ENCODE data around the gene ATP13A5. TPM values are rescaled to one million over a fixed set of nuclear protein-coding genes. Genes with fewer than 3 reads are reported as not detected.

Gene ATP13A5
- total RNA-seq, 1 donor from 2014 or later, result not detected

GRCh38 chr3:193388361-193388760 is 9.8 kb upstream of the ATP13A5 start:
- peaks cover 6% of the 10 kb centered on the region for H3K36me3 Mint-ChIP-seq (ENCODE audit: unreplicated experiment)
- H3K27ac Mint-ChIP-seq (ENCODE audit: unreplicated experiment), result no peak overlapping the region
- H3K4me1 Mint-ChIP-seq (ENCODE audit: low read depth, unreplicated experiment), result peaks cover 10% of the 10 kb centered on the region
- no peaks in the 10 kb centered on the region for H3K9me3 Mint-ChIP-seq (ENCODE audit: unreplicated experiment)
- no peak for DNase-seq
- H3K27me3 Mint-ChIP-seq (ENCODE audit: unreplicated experiment), result peaks cover under 1% of the 10 kb centered on the region
- no peak overlapping the region for H3K4me3 Mint-ChIP-seq (ENCODE audit: unreplicated experiment)
- TF ChIP-seq CTCF (IDR thresholded peaks at IDR 0.05; ENCODE audit: partially characterized antibody, unreplicated experiment), result no peak

DNA sequence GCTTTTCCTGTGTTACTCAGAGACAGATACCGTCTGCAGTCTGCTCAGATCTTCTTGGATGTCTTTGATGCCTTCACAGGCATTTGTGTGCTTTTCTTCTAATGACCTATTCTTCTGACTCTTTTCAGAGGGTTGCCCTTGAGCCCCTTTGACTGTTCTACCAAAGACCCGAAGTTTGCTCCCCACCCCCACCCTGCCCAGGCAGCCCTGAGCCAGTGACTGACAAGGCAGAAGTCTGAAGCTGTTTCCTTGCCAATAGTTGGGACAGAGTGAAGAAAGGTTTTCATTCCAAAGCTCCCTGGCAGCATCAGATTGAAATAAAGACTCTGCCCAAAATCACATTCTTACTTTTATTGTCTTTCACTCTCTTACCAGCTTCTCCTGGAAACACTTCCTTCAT is 9.0 kb upstream of the ATP13A5 start:
- Mint-ChIP-seq H3K27me3 (ENCODE audit: unreplicated experiment) (peaks cover 1% of the 10 kb centered on the region), H3K4me3 (ENCODE audit: unreplicated experiment) (no peak overlapping the region), H3K27ac (ENCODE audit: unreplicated experiment) (no peak overlapping the region), H3K36me3 (ENCODE audit: unreplicated experiment) (peaks cover 6% of the 10 kb centered on the region), H3K4me1 (ENCODE audit: low read depth, unreplicated experiment) (peaks cover 10% of the 10 kb centered on the region), H3K9me3 (ENCODE audit: unreplicated experiment) (no peaks in the 10 kb centered on the region)
- no peak for TF ChIP-seq CTCF (IDR thresholded peaks at IDR 0.05; ENCODE audit: partially characterized antibody, unreplicated experiment)
- no peak for DNase-seq

DNA sequence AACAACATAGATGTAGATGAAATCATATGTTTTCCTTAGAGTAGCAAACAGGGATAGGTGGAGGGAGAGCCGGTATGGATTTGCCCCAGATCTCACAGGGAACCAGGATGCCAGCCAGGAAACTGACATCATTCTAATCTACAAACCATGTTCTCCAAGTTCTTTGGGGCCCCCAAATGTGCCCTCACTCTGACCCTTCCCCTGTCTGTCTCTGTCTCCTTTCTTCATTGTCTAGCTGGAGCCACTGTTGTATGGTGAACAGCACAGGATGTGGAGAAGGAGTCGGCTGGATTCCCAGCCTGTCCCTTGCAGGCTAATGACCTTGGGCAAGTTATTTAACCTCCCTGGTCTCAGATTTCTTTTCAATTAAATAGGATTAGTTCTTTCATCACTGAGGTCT is 962 bp downstream of the ATP13A5 start:
- H3K27me3 Mint-ChIP-seq (ENCODE audit: unreplicated experiment), result no peaks in the 10 kb centered on the region

DNA sequence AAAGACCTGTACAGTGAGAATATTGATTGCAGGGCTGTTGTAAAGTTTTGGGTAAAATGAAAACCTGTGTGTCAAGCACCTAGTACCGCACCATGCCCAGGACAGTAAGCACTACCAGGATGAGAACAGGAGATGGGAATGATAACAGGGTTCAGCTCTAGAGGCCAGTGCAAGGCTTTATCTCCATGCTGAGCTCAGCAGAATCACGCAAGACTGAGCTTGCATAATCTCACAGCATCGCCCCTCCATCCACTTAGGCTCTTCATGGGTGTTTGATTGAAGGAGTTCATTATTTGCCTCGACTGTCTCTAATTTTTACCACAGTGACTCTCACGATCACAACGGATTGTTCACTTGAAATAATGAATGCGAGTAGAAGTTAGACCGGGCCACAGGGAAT is 2.9 kb downstream of the ATP13A5 start:
- no peaks in the 10 kb centered on the region for H3K4me1 Mint-ChIP-seq (ENCODE audit: low read depth, unreplicated experiment)
- H3K27ac Mint-ChIP-seq (ENCODE audit: unreplicated experiment), result no peak overlapping the region
- H3K4me3 Mint-ChIP-seq (ENCODE audit: unreplicated experiment), result no peak overlapping the region
- DNase-seq, result no peak
- H3K27me3 Mint-ChIP-seq (ENCODE audit: unreplicated experiment), result no peaks in the 10 kb centered on the region
- no peaks in the 10 kb centered on the region for H3K9me3 Mint-ChIP-seq (ENCODE audit: unreplicated experiment)
- TF ChIP-seq CTCF (IDR thresholded peaks at IDR 0.05; ENCODE audit: partially characterized antibody, unreplicated experiment), result no peak
- no peaks in the 10 kb centered on the region for H3K36me3 Mint-ChIP-seq (ENCODE audit: unreplicated experiment)

More for the DNA sequence above, 962 bp downstream of the ATP13A5 start:
- Mint-ChIP-seq H3K27ac (ENCODE audit: unreplicated experiment) (no peak overlapping the region), H3K4me1 (ENCODE audit: low read depth, unreplicated experiment) (no peaks in the 10 kb centered on the region), H3K4me3 (ENCODE audit: unreplicated experiment) (no peak overlapping the region), H3K9me3 (ENCODE audit: unreplicated experiment) (no peaks in the 10 kb centered on the region), H3K36me3 (ENCODE audit: unreplicated experiment) (no peaks in the 10 kb centered on the region)
- no peak for DNase-seq
- no peak for TF ChIP-seq CTCF (IDR thresholded peaks at IDR 0.05; ENCODE audit: partially characterized antibody, unreplicated experiment)

- TF ChIP-seq CTCF (IDR thresholded peaks at IDR 0.05; ENCODE audit: partially characterized antibody, unreplicated experiment), result no peak
- no peak for DNase-seq
- no peak overlapping the region for H3K4me3 Mint-ChIP-seq (ENCODE audit: unreplicated experiment)
Measured at GRCh38 chr3:193372783-193373182, 5.8 kb downstream of the ATP13A5 start.

More at GRCh38 chr3:193372783-193373182, 5.8 kb downstream of the ATP13A5 start:
- no peaks in the 10 kb centered on the region for H3K9me3 Mint-ChIP-seq (ENCODE audit: unreplicated experiment)
- no peaks in the 10 kb centered on the region for H3K4me1 Mint-ChIP-seq (ENCODE audit: low read depth, unreplicated experiment)
- no peaks in the 10 kb centered on the region for H3K27me3 Mint-ChIP-seq (ENCODE audit: unreplicated experiment)
- H3K27ac Mint-ChIP-seq (ENCODE audit: unreplicated experiment), result no peak overlapping the region
- H3K36me3 Mint-ChIP-seq (ENCODE audit: unreplicated experiment), result no peaks in the 10 kb centered on the region

Measured in glutamatergic neuron (in vitro differentiated cells).